Endothelial cell of umbilical vein (primary cell): ENCODE results near the gene RFX2. TPM values are rescaled to one million over a fixed set of nuclear protein-coding genes. Genes with fewer than 3 reads are reported as not detected.

Source experiments
- BruUV-seq: library from RNA; stranded (reverse); fragments of 400-500 nt; replicated peaks from 2 replicates; lab custom pipeline; 2021; lab: Mats Ljungman, UMichigan
- CTCF ChIA-PET: fragments of 300-600, 350-600 bp; sonication (Branson Sonifier 250); formaldehyde crosslinking; loops from one replicate; lab custom pipeline; 2021; ENCODE audit warnings: antibody characterized with exemption, inconsistent platforms; lab: Charles Lee
- POLR2A ChIA-PET: fragments of 300-600, 350-600 bp; sonication (Branson Sonifier 250); formaldehyde crosslinking; loops from one replicate; lab custom pipeline; 2021; ENCODE audit warnings: antibody characterized with exemption, inconsistent platforms; lab: Charles Lee
- DNase-seq: peaks from one replicate; pipeline ENCODE4 v3.0.0-alpha.2; 2011; ENCODE audit warnings: low read depth, low spot score
- FAIRE-seq: peaks from 2 replicates; lab custom pipeline; 2011; peaks lifted over from hg19 to GRCh38; lab: Jason Lieb, UNC
- H2AFZ ChIP-seq: 2 replicates; pipeline ENCODE4 v1.6.0; 2012; ENCODE audit warnings: low read depth, low read length, control low read depth, inconsistent platforms
- H3K27ac ChIP-seq: 2 replicates; pipeline ENCODE4 v1.5.1; 2011; ENCODE audit warnings: low read depth, mild to moderate bottlenecking, control low read depth, low read length, moderate library complexity; ENCODE audit not compliant: insufficient read depth
- H3K27me3 ChIP-seq, 2 experiments: 2 replicates each; pipeline versions ENCODE4 v1.6.0 to v1.6.1; 2011; ENCODE audit warnings: low read length in 2 of 2, mixed read lengths in 1 of 2; ENCODE audit not compliant: control insufficient read depth in 2 of 2, insufficient read depth in 2 of 2
- H3K36me3 ChIP-seq, 2 experiments: 2 replicates in 1 of 2; 3 replicates in 1 of 2; pipeline ENCODE4 v1.5.1; 2011; ENCODE audit warnings: low read length in 2 of 2, mild to moderate bottlenecking in 1 of 2, moderate library complexity in 1 of 2; ENCODE audit not compliant: control insufficient read depth in 2 of 2, insufficient read depth in 2 of 2; ENCODE audit errors: extremely low read depth in 1 of 2
- H3K4me1 ChIP-seq: 3 replicates; pipeline ENCODE4 v1.5.1; 2011; ENCODE audit warnings: mild to moderate bottlenecking, low read length; ENCODE audit not compliant: control insufficient read depth, insufficient read depth; ENCODE audit errors: extremely low read depth
- H3K4me2 ChIP-seq: 2 replicates; pipeline ENCODE4 v1.6.1; 2011; ENCODE audit warnings: low read length, control low read depth, mixed read lengths; ENCODE audit not compliant: insufficient read depth
- H3K4me3 ChIP-seq, 3 experiments: fragments of 200-600 bp in 1 of 3; sonication (generic), shearing (Covaris generic) in 1 of 3; replicated peaks in 1 of 3; 2 replicates each; pipeline ENCODE4 v1.5.1; 2011 to 2016; ENCODE audit warnings: control low read depth in 3 of 3, low read length in 3 of 3, mild to moderate bottlenecking in 2 of 3, inconsistent platforms in 1 of 3, low read depth in 1 of 3, moderate library complexity in 1 of 3; ENCODE audit not compliant: insufficient read depth in 1 of 3
- H3K79me2 ChIP-seq: 2 replicates; pipeline ENCODE4 v1.6.0; 2012; ENCODE audit warnings: low read length, inconsistent platforms; ENCODE audit not compliant: control insufficient read depth, insufficient read depth
- H3K9ac ChIP-seq: replicated peaks from 2 replicates; pipeline ENCODE3; 2011; ENCODE audit warnings: low read length, control low read depth; ENCODE audit not compliant: insufficient read depth; ENCODE audit errors: extremely low read depth
- H3K9me1 ChIP-seq: replicated peaks from 3 replicates; pipeline ENCODE4 v1.6.0; 2011; ENCODE audit warnings: mild to moderate bottlenecking, low read length; ENCODE audit not compliant: control insufficient read depth, insufficient read depth; ENCODE audit errors: extremely low read depth
- H3K9me3 ChIP-seq: replicated peaks from 2 replicates; pipeline ENCODE4 v1.5.1; 2012; ENCODE audit warnings: low read length, inconsistent platforms; ENCODE audit not compliant: control insufficient read depth, insufficient read depth
- H4K20me1 ChIP-seq: replicated peaks from 2 replicates; pipeline ENCODE3; 2011; ENCODE audit warnings: mild to moderate bottlenecking, low read length; ENCODE audit not compliant: control insufficient read depth, insufficient read depth; ENCODE audit errors: extremely low read depth
- EZH2 ChIP-seq: IDR thresholded peaks from 2 replicates; pipeline ENCODE4 v1.6.1; 2012; ENCODE audit warnings: borderline replicate concordance, low read depth, mild to moderate bottlenecking, moderate library complexity, low read length, inconsistent platforms; ENCODE audit not compliant: severe bottlenecking
- FOS ChIP-seq: IDR thresholded peaks from 2 replicates; pipeline ENCODE4 v1.6.1; 2011; ENCODE audit warnings: mild to moderate bottlenecking, low read length, moderate library complexity, borderline replicate concordance; ENCODE audit not compliant: insufficient read depth
- GATA2 ChIP-seq: IDR thresholded peaks from 2 replicates; pipeline ENCODE4 v1.7.0; 2011; ENCODE audit warnings: low read depth, mild to moderate bottlenecking, moderate library complexity, mixed read lengths, low read length; ENCODE audit not compliant: insufficient read length, insufficient read depth
- JUN ChIP-seq: IDR thresholded peaks from 2 replicates; pipeline ENCODE4 v1.6.1; 2011; ENCODE audit warnings: borderline replicate concordance, low read depth; ENCODE audit not compliant: insufficient read length, insufficient read depth
- MYC ChIP-seq: IDR thresholded peaks from one replicate; pipeline ENCODE4 v1.6.1; 2011; ENCODE audit warnings: mild to moderate bottlenecking, low read depth, low read length
- POLR2A ChIP-seq: IDR thresholded peaks from 2 replicates; pipeline ENCODE4 v1.6.1; 2012; ENCODE audit warnings: low read depth, mild to moderate bottlenecking, control low read depth, low read length
- POLR2AphosphoS5 ChIP-seq: IDR thresholded peaks from 2 replicates; pipeline ENCODE4 v1.6.1; 2012; ENCODE audit warnings: low read depth, mild to moderate bottlenecking, control low read depth, low read length, moderate library complexity; ENCODE audit not compliant: insufficient read depth
- dilution Hi-C: fragments of 300-500 bp; cut with MboI; formaldehyde crosslinking; loops from one replicate; pipeline ENCODE4 v1.15.0; 2019; ENCODE audit warnings: low sequenced_read_pairs; ENCODE audit not compliant: extremely low pct_ligation_motif_present
- intact Hi-C: fragments of 100-400 bp; cut with micrococcal nuclease; formaldehyde crosslinking; loops from one replicate; pipeline ENCODE4 v1.10.0; 2022
- polyA plus RNA-seq, 4 experiments: library from polyadenylated mRNA; depleted of rRNA in 3 of 4; stranded (reverse) in 3 of 4; unstranded in 1 of 4; fragments of >200 nt; gene quantifications; 2 replicates each; pipeline versions ENCODE4 v1.2.1 to v1.2.3, GENCODE V29; 2011 to 2012; ENCODE audit warnings: missing spikeins in 1 of 4
- total RNA-seq: library from RNA; stranded (reverse); gene quantifications from 2 replicates; pipeline ENCODE4 v1.2.3, GENCODE V29; 2021
- TF ChIP-seq, protein P1 (sequence below): IDR thresholded peaks from 2 replicates; pipeline ENCODE4 v1.6.1; 2011; ENCODE audit not compliant: insufficient read depth, insufficient read length
- TF ChIP-seq, protein P2 (sequence below), 2 donors: IDR thresholded peaks; 1 replicate in 1 of 2; 2 replicates in 1 of 2; pipeline ENCODE4 v1.5.1; 2011; ENCODE audit warnings: low read length in 2 of 2, mild to moderate bottlenecking in 2 of 2, moderate library complexity in 2 of 2, control low read depth in 1 of 2, inconsistent platforms in 1 of 2, low read depth in 1 of 2; ENCODE audit not compliant: insufficient read depth in 1 of 2; ENCODE audit errors: extremely low read depth in 1 of 2

The RFX2 gene
- total and polyA plus RNA-seq, 2 donors (not counting 3 experiments of a cell fraction or from before 2014, with no cell fraction given), result 16.1 to 19.0 TPM

DNA sequence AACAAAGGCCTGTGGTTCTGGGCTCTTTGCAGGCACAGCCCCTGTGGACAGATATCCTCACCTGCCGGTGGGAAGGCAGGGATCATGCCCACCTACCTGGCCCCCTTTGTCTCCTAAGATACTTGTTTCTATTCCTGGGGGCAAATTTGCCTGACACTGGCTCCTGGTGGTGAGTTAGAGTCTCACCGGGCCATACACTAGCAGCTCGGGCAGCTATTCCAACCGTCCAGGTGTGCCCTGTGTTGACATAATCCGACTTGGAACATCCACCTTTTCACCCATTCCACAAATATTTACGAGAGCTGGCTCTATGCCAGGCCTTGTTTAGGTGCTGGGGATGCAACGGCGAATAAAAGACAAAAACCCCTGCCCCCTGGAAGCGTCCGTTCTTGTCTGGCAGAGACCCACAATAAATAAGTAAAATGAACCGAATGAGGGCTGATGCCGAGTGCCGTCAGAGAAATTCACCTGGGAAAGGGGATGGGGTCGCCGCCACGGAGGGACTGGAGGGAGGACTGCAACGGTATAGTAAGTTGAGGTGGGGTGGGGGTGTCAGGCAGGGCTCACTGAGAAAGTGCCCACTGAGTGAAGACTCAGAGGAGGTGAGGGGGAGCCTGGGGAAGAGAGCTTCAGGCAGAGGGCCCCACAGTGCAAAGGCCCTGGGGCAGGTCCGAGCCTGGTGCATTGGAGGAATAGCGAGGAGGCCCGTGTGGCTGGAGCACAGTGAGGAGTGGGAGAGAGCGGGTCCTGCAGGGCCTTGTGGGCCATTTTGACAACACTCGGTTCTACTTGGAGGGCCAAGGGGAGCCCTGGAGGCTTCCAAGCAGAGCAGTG is 89.1 kb downstream of the RFX2 start:
- no peaks in the 10 kb centered on the region for H3K36me3 ChIP-seq
- intact Hi-C loops (loop anchor here (5.0 kb wide), 1 partner anchor 119 kb away; the partner anchor contains the start of genes NDUFA11 and VMAC), dilution Hi-C loops (no loop called here)
- no peaks in the 10 kb centered on the region for H3K9me3 ChIP-seq
- BruUV-seq, result no TSS peak
- no peak overlapping the region for H2AFZ ChIP-seq
- H4K20me1 ChIP-seq, result no peaks in the 10 kb centered on the region
- CTCF ChIA-PET, result interaction anchor here (0.7 to 3.5 kb wide), 15 partner anchors 7 to 247 kb away, joined by 3 to 304 read pairs (median 18); partner anchors contain the start of genes NRTN and RANBP3
- H3K27me3 ChIP-seq, result no peaks in the 10 kb centered on the region
- no peak overlapping the region for H3K4me2 ChIP-seq
- DNase-seq, result no peak
- FAIRE-seq, result no peak
- H3K9me1 ChIP-seq, result no peaks in the 10 kb centered on the region
- H3K4me1 ChIP-seq, result peaks cover 12% of the 10 kb centered on the region
- no peak overlapping the region for H3K4me3 ChIP-seq
- POLR2A ChIA-PET, result no interaction called here
- no peaks in the 10 kb centered on the region for H3K79me2 ChIP-seq
- TF ChIP-seq JUN, result no peak
- no peak overlapping the region for H3K27ac ChIP-seq
- no peak overlapping the region for H3K9ac ChIP-seq

DNA sequence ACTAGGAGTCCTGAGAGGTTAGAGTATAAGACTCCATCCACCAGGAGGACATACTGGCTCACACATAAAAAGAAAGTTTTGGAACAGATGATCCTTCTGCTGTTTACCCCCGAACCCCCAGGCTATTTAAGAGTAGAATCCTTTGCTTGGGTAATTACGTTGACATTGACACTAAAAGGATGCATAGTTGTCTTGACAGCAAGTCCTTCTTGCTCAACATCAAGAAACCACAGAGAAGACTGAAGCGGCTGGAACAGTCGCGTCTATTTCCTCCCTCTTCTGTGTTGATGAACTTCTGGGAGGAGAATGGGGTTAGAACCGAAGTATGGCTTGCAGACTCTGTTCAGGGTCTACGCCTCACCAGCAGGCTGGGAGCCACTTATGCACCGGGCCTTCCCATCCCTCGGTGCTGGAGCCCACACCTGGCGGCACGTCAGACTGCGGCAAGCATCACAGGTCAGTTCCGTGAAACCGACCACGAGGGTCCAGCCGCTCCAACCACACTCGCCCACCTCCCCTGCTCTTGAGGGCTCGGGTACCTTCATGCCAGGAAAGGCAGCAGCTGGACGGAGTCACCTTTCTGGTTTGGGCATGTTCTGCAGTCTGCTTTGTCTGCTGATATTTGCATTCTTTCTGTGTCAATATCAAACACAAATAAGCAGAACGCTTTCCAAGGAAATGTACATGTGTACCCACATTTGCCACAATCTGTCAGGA is 90.0 kb downstream of the RFX2 start:
- no peak for DNase-seq
- H3K79me2 ChIP-seq, result no peaks in the 10 kb centered on the region
- H3K4me1 ChIP-seq, result peaks cover 12% of the 10 kb centered on the region
- no peak overlapping the region for H3K9ac ChIP-seq
- no peak overlapping the region for H3K4me3 ChIP-seq
- H2AFZ ChIP-seq, result no peak overlapping the region
- intact Hi-C loops, result loop anchor here (5.0 kb wide), 1 partner anchor 118 kb away; the partner anchor contains the start of genes NDUFA11 and VMAC
- no TSS peak for BruUV-seq
- ChIA-PET CTCF (interaction anchor here (1.0 to 3.5 kb wide), 2 partner anchors 33 to 216 kb away, joined by 3 to 304 read pairs; no protein-coding TSS in a partner anchor), POLR2A (no interaction called here)
- FAIRE-seq, result no peak
- H3K36me3 ChIP-seq, result no peaks in the 10 kb centered on the region
- TF ChIP-seq EZH2 (no peak), FOS (no peak), JUN (no peak), POLR2A (no peak), POLR2AphosphoS5 (no peak), MYC (no peak), GATA2 (no peak)
- TF ChIP-seq, protein P1, sequence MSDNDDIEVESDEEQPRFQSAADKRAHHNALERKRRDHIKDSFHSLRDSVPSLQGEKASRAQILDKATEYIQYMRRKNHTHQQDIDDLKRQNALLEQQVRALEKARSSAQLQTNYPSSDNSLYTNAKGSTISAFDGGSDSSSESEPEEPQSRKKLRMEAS, result no peak
- TF ChIP-seq, protein P2, sequence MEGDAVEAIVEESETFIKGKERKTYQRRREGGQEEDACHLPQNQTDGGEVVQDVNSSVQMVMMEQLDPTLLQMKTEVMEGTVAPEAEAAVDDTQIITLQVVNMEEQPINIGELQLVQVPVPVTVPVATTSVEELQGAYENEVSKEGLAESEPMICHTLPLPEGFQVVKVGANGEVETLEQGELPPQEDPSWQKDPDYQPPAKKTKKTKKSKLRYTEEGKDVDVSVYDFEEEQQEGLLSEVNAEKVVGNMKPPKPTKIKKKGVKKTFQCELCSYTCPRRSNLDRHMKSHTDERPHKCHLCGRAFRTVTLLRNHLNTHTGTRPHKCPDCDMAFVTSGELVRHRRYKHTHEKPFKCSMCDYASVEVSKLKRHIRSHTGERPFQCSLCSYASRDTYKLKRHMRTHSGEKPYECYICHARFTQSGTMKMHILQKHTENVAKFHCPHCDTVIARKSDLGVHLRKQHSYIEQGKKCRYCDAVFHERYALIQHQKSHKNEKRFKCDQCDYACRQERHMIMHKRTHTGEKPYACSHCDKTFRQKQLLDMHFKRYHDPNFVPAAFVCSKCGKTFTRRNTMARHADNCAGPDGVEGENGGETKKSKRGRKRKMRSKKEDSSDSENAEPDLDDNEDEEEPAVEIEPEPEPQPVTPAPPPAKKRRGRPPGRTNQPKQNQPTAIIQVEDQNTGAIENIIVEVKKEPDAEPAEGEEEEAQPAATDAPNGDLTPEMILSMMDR (IDR thresholded peaks at IDR 0.05; ENCODE audit: extremely low read depth in 1 of 2, insufficient read depth in 1 of 2, low read depth in 1 of 2, low read length in 2 of 2), result no peak
- H4K20me1 ChIP-seq, result no peaks in the 10 kb centered on the region
- H3K4me2 ChIP-seq, result no peak overlapping the region
- H3K9me1 ChIP-seq, result no peaks in the 10 kb centered on the region
- no peaks in the 10 kb centered on the region for H3K27me3 ChIP-seq
- no peak overlapping the region for H3K27ac ChIP-seq
- H3K9me3 ChIP-seq, result no peaks in the 10 kb centered on the region
- dilution Hi-C loops, result no loop called here
